Lung (tissue), 12 donors: ENCODE data around the gene PARD3B. TPM values are rescaled to one million over a fixed set of nuclear protein-coding genes. Genes with fewer than 3 reads are reported as not detected.

ENCODE experiments used
- ATAC-seq: fragments of 200-7000 bp; cut with Tn5 transposase; one replicate; pipeline ENCODE4 v1.9.1; 2020; ENCODE audit warnings: moderate number of reproducible peaks; ENCODE audit not compliant: insufficient read depth, low FRiP score
- DNase-seq, 3 donors: peaks; one replicate each; pipeline ENCODE4 v3.0.0-alpha.2; 2013 to 2017
- H3K27ac ChIP-seq, 2 donors: one replicate each; pipeline ENCODE4 v1.5.1; 2013; ENCODE audit warnings: mild to moderate bottlenecking in 2 of 2, moderate library complexity in 2 of 2, control low read depth in 1 of 2, inconsistent platforms in 1 of 2, low read depth in 1 of 2, low read length in 1 of 2
- H3K27me3 ChIP-seq, 3 donors: one replicate each; pipeline ENCODE4 v1.5.1; 2013; ENCODE audit warnings: low read length in 2 of 3; ENCODE audit not compliant: control insufficient read depth in 3 of 3, insufficient read depth in 3 of 3
- H3K36me3 ChIP-seq, 4 donors: one replicate each; pipeline ENCODE4 v1.5.1; 2013; ENCODE audit warnings: low read length in 4 of 4, mild to moderate bottlenecking in 1 of 4, moderate library complexity in 1 of 4; ENCODE audit not compliant: control insufficient read depth in 4 of 4, insufficient read depth in 4 of 4
- H3K4me1 ChIP-seq, 5 donors: one replicate each; pipeline ENCODE4 v1.5.1; 2013; ENCODE audit warnings: low read length in 5 of 5, mild to moderate bottlenecking in 2 of 5, moderate library complexity in 1 of 5; ENCODE audit not compliant: control insufficient read depth in 5 of 5, insufficient read depth in 5 of 5
- H3K4me3 ChIP-seq: one replicate; pipeline ENCODE4 v1.5.1; 2013; ENCODE audit warnings: mild to moderate bottlenecking, control low read depth, moderate library complexity
- H3K9ac ChIP-seq, 2 donors: one replicate each; pipeline ENCODE4 v1.5.1; 2013; ENCODE audit warnings: low read length in 2 of 2, control low read depth in 1 of 2; ENCODE audit not compliant: insufficient read depth in 1 of 2
- H3K9me3 ChIP-seq, 4 donors: one replicate each; pipeline ENCODE4 v1.5.1; 2013; ENCODE audit warnings: low read length in 3 of 4, mild to moderate bottlenecking in 1 of 4, moderate library complexity in 1 of 4; ENCODE audit not compliant: control insufficient read depth in 4 of 4, insufficient read depth in 3 of 4
- CTCF ChIP-seq: IDR thresholded peaks from 2 replicates; pipeline ENCODE4 v1.5.1; 2012; ENCODE audit warnings: mild to moderate bottlenecking; ENCODE audit errors: control extremely low read depth, extremely low read depth
- WGBS, 2 donors: extraction: QIAGEN DNeasy Blood & Tissue Kit; methylation state at CpG; one replicate each; pipeline ENCODE4 v1.1.7; 2013; 5-methylcytosine and 5-hydroxymethylcytosine counted together
- polyA plus RNA-seq, 2 donors: library from polyadenylated mRNA; stranded (reverse); fragments of 200-250 nt; gene quantifications; one replicate each; pipeline ENCODE4 v1.2.1, GENCODE V29; 2013
- total RNA-seq, 2 donors: library from RNA; depleted of rRNA in 1 of 2; stranded (reverse); fragments of >200 nt in 1 of 2; gene quantifications; one replicate each; pipeline ENCODE4 v1.2.1, GENCODE V29; 2014 to 2021
- donor health status: control.
- donor health status: control.
- donor health status: Bipolar disorder and iron deficiency.
- donor health status: healthy.
- donor health status: DM: yes; HTN: yes; CAD: no.

Gene PARD3B
- total and polyA plus RNA-seq, 4 donors = 2.4 to 38.7 (median 17.1) TPM

- 53 to 69% methylated on average over 2 of the region's 2 CpGs for WGBS, 2 donors
- no peak for TF ChIP-seq CTCF
- no peak for ATAC-seq
- Histone ChIP-seq H3K27me3 (no peaks in the 10 kb centered on the region), H3K4me3 (no peak overlapping the region), H3K36me3 (no peaks in the 10 kb centered on the region), H3K9ac (no peak overlapping the region), H3K27ac (no peak overlapping the region), H3K9me3 (no peaks in the 10 kb centered on the region), H3K4me1 (peaks cover 0 to 8% (median 4%) of the 10 kb centered on the region in 5 donors)
- DNase-seq = no peak
Observed at GRCh38 chr2:204885747-204886146, 340.5 kb downstream of the PARD3B start.

- no peak overlapping the region for H3K4me3 ChIP-seq
- WGBS, 2 donors = 75 to 76% methylated on average over 1 of the region's 1 CpG
- H3K4me1 ChIP-seq = peaks cover 0 to 4% (median 2%) of the 10 kb centered on the region in 5 donors
- ATAC-seq (no peak), DNase-seq (no peak)
- H3K9ac ChIP-seq = no peak overlapping the region
- no peaks in the 10 kb centered on the region for H3K36me3 ChIP-seq
- no peak for TF ChIP-seq CTCF
- H3K9me3 ChIP-seq = no peaks in the 10 kb centered on the region
- H3K27me3 ChIP-seq = no peaks in the 10 kb centered on the region
- H3K27ac ChIP-seq = no peak overlapping the region
Observed at GRCh38 chr2:204886713-204887112, 341.4 kb downstream of the PARD3B start.

GRCh38 chr2:204888222-204888621, 342.9 kb downstream of the PARD3B start:
- DNase-seq (no peak), ATAC-seq (no peak)
- no peak overlapping the region for H3K27ac ChIP-seq
- H3K4me1 ChIP-seq = peaks cover 0 to 4% (median 0%) of the 10 kb centered on the region in 5 donors
- H3K9ac ChIP-seq = no peak overlapping the region
- H3K4me3 ChIP-seq = no peak overlapping the region
- TF ChIP-seq CTCF = no peak
- no peaks in the 10 kb centered on the region for H3K27me3 ChIP-seq
- no peaks in the 10 kb centered on the region for H3K36me3 ChIP-seq
- no peaks in the 10 kb centered on the region for H3K9me3 ChIP-seq

- Histone ChIP-seq H3K27ac (no peak overlapping the region), H3K9ac (no peak overlapping the region), H3K27me3 (no peaks in the 10 kb centered on the region), H3K4me3 (no peak overlapping the region), H3K9me3 (no peaks in the 10 kb centered on the region), H3K4me1 (peaks cover 0 to 4% (median 0%) of the 10 kb centered on the region in 5 donors), H3K36me3 (no peaks in the 10 kb centered on the region)
- DNase-seq = no peak
- 87 to 91% methylated on average over 2 of the region's 2 CpGs for WGBS, 2 donors
- ATAC-seq = no peak
- no peak for TF ChIP-seq CTCF
Observed at GRCh38 chr2:204890680-204891079, 345.4 kb downstream of the PARD3B start.
